SK-N-SH (cell line): Measurements from ENCODE around the gene BRD7. TPM values are rescaled to one million over a fixed set of nuclear protein-coding genes. Genes with fewer than 3 reads are reported as not detected.

Experiments
- CTCF ChIA-PET: fragments of 300-600, 350-600 bp; formaldehyde crosslinking; extraction: SDS; loops from one replicate; lab custom pipeline; 2021; lab: Yijun Ruan, JAX
- POLR2A ChIA-PET: fragments of 350-600 bp; sonication (Branson Sonifier 250); formaldehyde crosslinking; extraction: SDS; loops from one replicate; lab custom pipeline; 2020; ENCODE audit warnings: antibody characterized with exemption, inconsistent platforms; lab: Yijun Ruan, JAX
- DNase-seq: peaks from one replicate; pipeline ENCODE4 v3.0.0; 2012
- H2AFZ ChIP-seq: fragments of 200-600 bp; sonication (generic); 2 replicates; pipeline ENCODE4 v1.8.1; 2016; ENCODE audit warnings: antibody characterized with exemption, mild to moderate bottlenecking, low read depth
- H3F3A ChIP-seq: fragments of 200-600 bp; sonication (generic); replicated peaks from 2 replicates; pipeline ENCODE3; 2016; ENCODE audit warnings: antibody characterized with exemption, mild to moderate bottlenecking; ENCODE audit not compliant: insufficient read depth
- H3K27ac ChIP-seq, 2 experiments: fragments of 200-500 bp in 1 of 2; fragments of 200-600 bp in 1 of 2; sonication (Bioruptor generic) in 1 of 2; sonication (generic), shearing (Covaris generic) in 1 of 2; 2 replicates each; pipeline versions ENCODE4 v1.5.1 to v1.6.1; 2014 to 2016; ENCODE audit warnings: low read depth in 2 of 2, inconsistent platforms in 1 of 2, low read length in 1 of 2, mild to moderate bottlenecking in 1 of 2, mixed read lengths in 1 of 2
- H3K27me3 ChIP-seq: fragments of 200-600 bp; sonication (generic), shearing (Covaris generic); 2 replicates; pipeline ENCODE4 v1.6.1; 2016; ENCODE audit warnings: mixed run types; ENCODE audit not compliant: insufficient read depth
- H3K36me3 ChIP-seq, 2 experiments: fragments of 200-500 bp in 1 of 2; fragments of 200-600 bp in 1 of 2; sonication (Bioruptor generic) in 1 of 2; sonication (generic) in 1 of 2; replicated peaks in 1 of 2; 2 replicates each; pipeline versions ENCODE3 to v1.5.1; 2014 to 2016; ENCODE audit warnings: low read length in 1 of 2, mild to moderate bottlenecking in 1 of 2; ENCODE audit not compliant: insufficient read depth in 2 of 2, control insufficient read depth in 1 of 2
- H3K4me1 ChIP-seq, 2 experiments: fragments of 200-500 bp in 1 of 2; fragments of 200-600 bp in 1 of 2; sonication (Bioruptor generic) in 1 of 2; sonication (generic), shearing (Covaris generic) in 1 of 2; 2 replicates each; pipeline versions ENCODE4 v1.5.1 to v1.6.1; 2014 to 2016; ENCODE audit warnings: low read depth in 1 of 2, low read length in 1 of 2, mixed run types in 1 of 2; ENCODE audit not compliant: insufficient read depth in 2 of 2, control insufficient read depth in 1 of 2
- H3K4me2 ChIP-seq: fragments of 200-600 bp; sonication (generic), shearing (Covaris generic); 2 replicates; pipeline ENCODE4 v1.6.1; 2017; ENCODE audit warnings: mixed run types
- H3K4me3 ChIP-seq, 2 experiments: fragments of 200-500 bp in 1 of 2; fragments of 200-600 bp in 1 of 2; sonication (Bioruptor generic) in 1 of 2; sonication (generic), shearing (Covaris generic) in 1 of 2; 2 replicates each; pipeline versions ENCODE4 v1.5.1 to v1.8.1; 2014 to 2016; ENCODE audit warnings: low read depth in 2 of 2, inconsistent platforms in 1 of 2, low read length in 1 of 2, mild to moderate bottlenecking in 1 of 2, mixed read lengths in 1 of 2, moderate library complexity in 1 of 2
- H3K79me2 ChIP-seq: fragments of 200-600 bp; sonication (generic); 2 replicates; pipeline ENCODE4 v1.8.1; 2017; ENCODE audit warnings: mild to moderate bottlenecking; ENCODE audit not compliant: insufficient read depth
- H3K9ac ChIP-seq: fragments of 200-600 bp; sonication (generic); 2 replicates; pipeline ENCODE4 v1.6.1; 2017; ENCODE audit warnings: mixed run types
- H3K9me2 ChIP-seq: fragments of 200-600 bp; sonication (generic); 2 replicates; pipeline ENCODE4 v1.6.1; 2017; ENCODE audit warnings: mixed run types
- H3K9me3 ChIP-seq: fragments of 200-600 bp; sonication (generic); 2 replicates; pipeline ENCODE4 v1.6.1; 2017; ENCODE audit warnings: mixed run types, mild to moderate bottlenecking, moderate library complexity
- H4K20me1 ChIP-seq: fragments of 200-600 bp; sonication (generic); 2 replicates; pipeline ENCODE4 v1.6.1; 2017; ENCODE audit warnings: mild to moderate bottlenecking, mixed run types; ENCODE audit not compliant: insufficient read depth
- FOSL2 ChIP-seq: IDR thresholded peaks from 2 replicates; pipeline ENCODE4 v1.4.0; 2012; ENCODE audit warnings: low read depth, mild to moderate bottlenecking, moderate library complexity, borderline replicate concordance
- FOXM1 ChIP-seq: IDR thresholded peaks from 2 replicates; pipeline ENCODE4 v1.4.0; 2012; ENCODE audit warnings: low read depth, mild to moderate bottlenecking
- GATA2 ChIP-seq: sonication (generic); formaldehyde crosslinking; IDR thresholded peaks from 2 replicates; pipeline ENCODE4 v1.5.0; 2020; ENCODE audit warnings: mild to moderate bottlenecking, missing genetic modification reagents
- JUND ChIP-seq: IDR thresholded peaks from 2 replicates; pipeline ENCODE4 v1.4.0; 2012
- NFIC ChIP-seq: IDR thresholded peaks from 2 replicates; pipeline ENCODE4 v1.4.0; 2012; ENCODE audit warnings: borderline replicate concordance
- RCOR1 ChIP-seq: fragments of 150-350 bp; IDR thresholded peaks from 2 replicates; pipeline ENCODE4 v1.6.1; 2017; ENCODE audit warnings: antibody characterized with exemption, low read length
- REST ChIP-seq: IDR thresholded peaks from 2 replicates; pipeline ENCODE4 v1.6.1; 2012; ENCODE audit warnings: mild to moderate bottlenecking, low read depth, low read length, moderate library complexity
- RFX5 ChIP-seq: IDR thresholded peaks from 2 replicates; pipeline ENCODE4 v1.6.1; 2012; ENCODE audit warnings: mild to moderate bottlenecking, improper control_type of control experiment, low read length
- SMC3 ChIP-seq: IDR thresholded peaks from 2 replicates; pipeline ENCODE4 v1.6.1; 2012; ENCODE audit warnings: low read depth, low read length, improper control_type of control experiment
- USF1 ChIP-seq: IDR thresholded peaks from 2 replicates; pipeline ENCODE4 v1.4.0; 2012; ENCODE audit warnings: low read depth, borderline replicate concordance
- WGBS: methylation state at CpG from one replicate; pipeline ENCODE4 v1.1.6; 2017; ENCODE audit warnings: low lambda C conversion rate; 5-methylcytosine and 5-hydroxymethylcytosine counted together
- polyA plus RNA-seq, 3 experiments: library from polyadenylated mRNA; depleted of rRNA; stranded (reverse); fragments of >200 nt; gene quantifications; 2 replicates each; pipeline ENCODE4 v1.2.3, GENCODE V29; 2012

The BRD7 gene
- polyA plus RNA-seq, 1 of the 3 experiments (the other 2 are of a cell fraction) = 32.9 TPM

- 53% methylated on average over 8 of the region's 8 CpGs for WGBS
- H3K36me3 ChIP-seq = no peaks in the 10 kb centered on the region
- H4K20me1 ChIP-seq = no peaks in the 10 kb centered on the region
- peaks cover 0 to 24% of the 10 kb centered on the region in 2 experiments; a peak in 1 of 4 replicates for H3K4me1 ChIP-seq
- H3K9ac ChIP-seq = no peak overlapping the region
- no peaks in the 10 kb centered on the region for H3K9me2 ChIP-seq
- CTCF ChIA-PET = interaction anchor here (0.7 kb wide), 1 partner anchor 268 kb away, joined by 3 read pairs; no protein-coding TSS in a partner anchor
- TF ChIP-seq USF1 = no peak
- no peak for TF ChIP-seq FOXM1
- no peak for TF ChIP-seq SMC3
- no peak for TF ChIP-seq RFX5
- no peak for TF ChIP-seq NFIC
- TF ChIP-seq JUND = no peak
- no peak for TF ChIP-seq FOSL2
- TF ChIP-seq REST = no peak
- no peaks in the 10 kb centered on the region for H3F3A ChIP-seq
- H3K27ac ChIP-seq = no peak overlapping the region
- H3K9me3 ChIP-seq = no peaks in the 10 kb centered on the region
- H3K4me2 ChIP-seq = no peak overlapping the region
- H3K79me2 ChIP-seq = no peaks in the 10 kb centered on the region
- H3K27me3 ChIP-seq = no peaks in the 10 kb centered on the region
- no peak overlapping the region for H3K4me3 ChIP-seq
- DNase-seq = no peak
- POLR2A ChIA-PET = no interaction called here
- H2AFZ ChIP-seq = no peak overlapping the region
Measured at GRCh38 chr16:50396761-50397535, 28.2 kb upstream of the BRD7 start.

- POLR2A ChIA-PET = no interaction called here
Measured at GRCh38 chr16:50395763-50396710, 27.2 kb upstream of the BRD7 start.

More at GRCh38 chr16:50395763-50396710, 27.2 kb upstream of the BRD7 start:
- H4K20me1 ChIP-seq = no peaks in the 10 kb centered on the region
- H3K9ac ChIP-seq = no peak overlapping the region
- H3F3A ChIP-seq = no peaks in the 10 kb centered on the region
- WGBS = 75% methylated on average over 10 of the region's 10 CpGs
- H3K9me2 ChIP-seq = no peaks in the 10 kb centered on the region
- H3K27me3 ChIP-seq = no peaks in the 10 kb centered on the region
- peak overlapping the region in 1 of 2 experiments; percentile 70; a peak in 2 of 4 replicates for H3K27ac ChIP-seq
- H2AFZ ChIP-seq = no peak overlapping the region
- H3K9me3 ChIP-seq = no peaks in the 10 kb centered on the region
- peaks cover 0 to 26% of the 10 kb centered on the region in 2 experiments; a peak in 1 of 4 replicates for H3K4me1 ChIP-seq
- no peak overlapping the region for H3K4me3 ChIP-seq
- CTCF ChIA-PET = interaction anchor here (0.7 to 1.3 kb wide), 2 partner anchors 24 to 269 kb away, joined by 3 to 6 read pairs; no protein-coding TSS in a partner anchor
- TF ChIP-seq GATA2 (CRISPR knock-in tag) = 0 out of 2 replicates have a peak, but pooled peaks have one; percentile 26
- no peak for TF ChIP-seq RCOR1
- TF ChIP-seq, all 33 proteins: peak for 1
- Histone ChIP-seq H3K36me3 (no peaks in the 10 kb centered on the region), H3K79me2 (no peaks in the 10 kb centered on the region), H3K4me2 (no peak overlapping the region)
- DNase-seq = no peak
